ENCODE results near the gene NLRP7.
"Not testable (repeated sequence)": the region's sequence is repeated elsewhere in the genome, so short reads cannot be mapped to it uniquely, and the experiment has no call there.

NLRP7 gene

DNA sequence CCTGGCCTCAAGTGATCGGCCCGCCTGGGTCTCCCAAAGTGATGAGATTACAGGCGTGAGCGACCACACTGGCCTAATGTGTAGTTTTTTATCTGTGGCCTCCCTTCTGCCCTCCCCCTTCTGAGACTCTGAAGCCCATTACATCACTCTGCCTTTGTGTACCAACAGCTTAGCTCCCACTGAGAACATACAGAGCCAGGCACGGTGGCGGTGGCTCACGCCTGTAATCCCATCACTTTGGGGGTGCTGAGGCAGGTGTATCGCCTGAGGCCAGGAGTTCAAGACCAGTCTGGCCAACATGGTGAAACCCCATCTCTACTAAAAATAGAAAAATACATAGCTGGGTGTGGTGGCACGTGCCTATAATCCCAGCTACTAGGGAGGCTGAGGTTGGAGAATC lies 28.8 kb downstream of the NLRP7 start:
- no peak for DNase-seq

DNA sequence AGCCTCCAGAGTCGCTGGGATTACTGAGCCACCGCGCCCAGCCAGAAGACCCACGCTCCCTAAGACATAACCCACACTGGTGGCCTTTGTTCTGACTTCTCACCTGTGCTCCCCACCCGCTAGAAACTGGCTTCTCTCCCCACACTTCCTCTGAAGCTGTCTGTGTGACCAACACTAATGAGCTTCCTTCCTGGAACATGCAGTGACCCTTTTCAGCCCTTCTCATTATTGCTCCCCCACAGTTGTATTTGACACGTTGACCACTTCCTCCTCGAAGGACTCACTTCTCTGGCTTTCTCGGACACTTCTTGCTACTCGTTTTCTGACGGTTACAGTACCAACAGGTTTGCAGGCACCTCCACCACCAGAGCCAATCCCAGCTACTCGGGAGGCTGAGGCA lies 30.5 kb downstream of the NLRP7 start:
- DNase-seq: peak; percentile 42 to 46

DNA sequence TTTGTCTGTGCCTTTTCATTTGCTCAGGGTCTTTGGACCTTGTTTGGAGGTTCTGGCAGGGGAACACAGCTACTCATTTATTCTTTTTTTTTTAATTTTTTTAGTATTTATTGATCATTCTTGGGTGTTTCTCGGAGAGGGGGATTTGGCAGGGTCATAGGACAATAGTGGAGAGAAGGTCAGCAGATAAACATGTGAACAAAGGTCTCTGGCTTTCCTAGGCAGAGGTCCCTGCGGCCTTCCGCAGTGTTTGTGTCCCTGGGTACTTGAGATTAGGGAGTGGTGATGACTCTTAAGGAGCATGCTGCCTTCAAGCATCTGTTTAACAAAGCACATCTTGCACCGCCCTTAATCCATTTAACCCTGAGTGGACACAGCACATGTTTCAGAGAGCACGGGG lies 39.4 kb downstream of the NLRP7 start:
- not testable (repeated sequence) for DNase-seq

DNA sequence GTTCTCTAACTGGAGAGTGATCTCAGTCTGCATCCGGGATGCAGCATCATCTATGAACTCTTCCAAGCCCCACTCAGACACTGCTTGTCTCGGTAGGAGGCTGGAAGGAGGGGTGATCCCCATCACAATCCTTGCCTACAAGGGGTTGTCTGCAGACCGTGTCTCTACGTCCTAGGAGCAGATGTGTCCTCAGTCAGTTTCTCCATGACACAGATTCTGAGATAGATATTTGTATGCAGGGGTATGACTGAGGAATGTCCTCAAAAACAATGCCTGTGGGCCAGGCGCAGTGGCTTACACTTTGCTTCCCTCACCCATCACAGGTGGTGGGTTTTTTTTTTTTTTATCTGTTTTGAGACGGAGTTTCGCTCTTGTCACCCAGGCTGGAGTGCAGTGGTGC lies 40.5 kb downstream of the NLRP7 start:
- DNase-seq: no peak

DNA sequence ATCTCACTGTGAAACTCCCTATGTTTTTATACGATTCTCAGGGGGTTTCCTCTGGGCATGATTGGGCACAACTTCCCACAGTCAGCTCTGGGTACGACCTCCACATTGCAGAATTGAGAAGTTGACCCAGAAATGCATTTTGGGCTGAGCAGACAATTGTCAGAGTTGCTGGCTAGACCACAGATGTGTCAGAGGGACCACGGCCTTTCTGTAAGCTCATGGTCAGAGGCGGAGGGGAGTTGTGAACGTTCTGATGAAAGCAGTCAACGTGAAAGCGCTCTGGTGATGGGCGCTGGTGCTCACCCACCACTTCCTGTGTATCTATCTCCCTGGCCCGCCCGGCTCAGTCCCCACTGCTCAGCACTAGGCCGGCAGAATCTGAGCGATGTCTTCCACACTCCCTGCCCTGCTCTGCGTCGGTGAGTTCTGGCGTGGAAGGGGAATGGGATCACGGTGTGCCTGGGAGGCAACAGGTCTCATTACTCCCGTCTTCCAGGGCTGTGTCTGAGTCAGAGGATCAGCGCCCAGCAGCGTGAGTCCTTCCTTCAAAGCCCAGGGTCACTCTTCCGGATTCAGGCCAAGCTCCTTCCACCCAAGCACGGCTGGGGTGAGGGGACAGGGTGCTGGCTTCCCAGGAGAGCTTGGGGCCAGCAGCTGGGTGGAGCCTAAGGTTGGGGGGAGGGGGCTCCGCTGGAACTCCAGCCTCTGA lies 41.4 kb downstream of the NLRP7 start, which contains the start of gene NCR1:
NCR1 (plus strand) TSS at position 346 of the 709 bp plus-strand sequence; CDS start at position 386, 40 bp downstream.
- no peak for DNase-seq

DNA sequence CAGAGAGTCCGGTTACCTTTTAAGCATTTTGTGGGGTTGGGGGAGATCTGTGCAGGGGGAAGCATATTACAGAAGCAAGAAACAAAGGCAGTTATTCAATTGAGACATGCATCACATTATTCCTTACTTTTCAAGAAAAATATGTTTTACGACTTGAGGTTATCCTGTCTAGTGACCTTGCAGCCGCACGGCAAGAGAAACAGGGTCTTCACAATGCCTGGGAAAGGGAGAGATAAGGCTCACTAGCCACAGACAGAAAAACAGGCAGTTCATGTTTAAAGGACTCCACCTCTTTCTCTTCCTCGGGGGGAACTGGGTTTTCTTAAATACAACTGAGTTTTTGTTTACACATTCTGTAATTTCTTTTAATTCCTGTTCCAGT lies 41.9 kb downstream of the NLRP7 start:
- DNase-seq: no peak

DNA sequence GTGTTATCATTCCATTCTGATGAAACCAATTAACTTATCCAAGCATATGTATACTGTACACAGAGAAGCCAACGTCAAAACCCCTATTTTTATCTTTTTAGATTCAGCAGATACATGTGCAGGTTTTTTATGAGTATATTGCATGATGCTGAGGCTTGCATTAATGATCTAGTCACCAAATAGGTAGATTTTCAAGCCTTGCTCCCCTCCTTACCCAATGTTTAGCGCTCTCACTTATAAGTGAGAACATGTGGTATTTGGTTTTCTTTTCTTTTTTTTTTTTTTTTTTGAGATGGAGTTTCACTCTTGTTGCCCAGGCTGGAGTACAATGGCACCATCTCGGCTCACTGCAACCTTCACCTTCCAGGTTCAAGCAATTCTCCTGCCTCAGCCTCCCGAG lies 43.1 kb downstream of the NLRP7 start:
- DNase-seq: not testable (repeated sequence)

DNA sequence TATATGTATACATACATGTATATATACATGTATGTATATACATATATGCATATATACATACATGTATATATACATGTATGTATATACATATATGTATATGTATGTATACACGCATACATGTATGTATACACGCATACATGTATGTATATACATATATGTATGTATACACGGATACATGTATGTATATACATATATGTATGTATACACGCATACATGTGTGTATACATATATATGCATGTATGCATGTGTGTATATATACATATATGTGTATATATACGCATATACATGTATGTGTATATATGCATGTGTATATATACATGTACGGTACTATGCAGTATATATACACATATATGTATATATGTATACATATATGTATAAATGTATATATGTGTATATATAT lies 44.0 kb downstream of the NLRP7 start:
- no peak for DNase-seq

DNA sequence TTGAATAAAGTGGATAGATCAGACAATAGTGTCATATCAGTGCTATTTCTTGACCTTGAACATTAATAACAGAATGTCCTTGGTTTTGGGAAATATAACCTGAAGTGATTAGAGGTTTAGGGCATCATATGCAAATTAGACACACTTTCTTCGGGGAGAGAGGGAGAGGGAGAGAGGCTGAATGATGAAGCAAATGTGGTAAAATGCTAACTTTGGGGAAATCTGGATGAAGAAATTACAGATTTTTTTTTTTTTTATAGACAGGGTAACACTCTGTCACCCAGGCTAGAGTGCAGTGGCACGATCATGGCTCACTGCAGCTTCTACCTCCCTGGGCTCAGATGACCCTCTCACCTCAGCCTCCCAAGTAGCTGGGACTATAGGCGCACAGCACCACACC lies 45.3 kb downstream of the NLRP7 start:
- DNase-seq: no peak

DNA sequence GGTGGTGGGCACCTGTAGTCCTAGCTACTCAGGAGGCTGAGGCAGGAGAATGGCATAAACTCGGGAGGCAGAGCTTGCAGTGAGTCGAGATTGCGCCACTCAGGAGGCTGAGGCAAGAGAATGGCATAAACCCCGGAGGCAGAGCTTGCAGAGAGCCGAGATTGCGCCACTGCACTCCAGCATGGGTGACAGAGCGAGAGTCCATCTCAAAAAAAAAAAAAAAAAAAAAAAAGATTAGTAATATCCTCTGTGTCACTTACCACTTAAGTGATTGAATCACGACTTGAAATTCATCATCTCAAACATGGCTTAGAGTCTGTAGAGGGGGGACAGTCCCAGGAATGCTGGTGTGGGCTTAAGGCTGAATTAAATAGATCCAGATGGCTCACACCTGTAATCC lies 46.2 kb downstream of the NLRP7 start:
- peak; percentile 30 to 64 for DNase-seq

DNA sequence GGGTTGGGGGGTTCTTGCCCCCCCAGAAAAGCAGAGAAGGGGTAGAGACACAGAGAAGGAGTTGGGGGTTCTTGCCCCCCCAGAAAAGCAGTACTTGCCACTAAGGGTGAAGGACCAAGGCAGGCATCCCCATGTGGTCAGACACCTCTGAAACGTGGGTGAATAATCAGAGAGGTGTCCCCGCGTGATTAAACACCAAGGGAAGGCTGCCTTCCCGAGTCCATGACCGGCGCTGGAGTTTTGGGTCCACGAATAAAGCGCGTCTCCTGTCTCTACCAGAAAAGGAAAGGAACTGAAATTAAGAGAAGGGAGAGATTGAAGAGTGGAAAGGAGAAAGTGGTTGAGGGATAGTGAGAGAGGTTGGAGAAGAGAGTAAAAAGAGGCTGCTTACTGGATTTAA lies 47.7 kb downstream of the NLRP7 start:
- not testable (repeated sequence) for DNase-seq

DNA sequence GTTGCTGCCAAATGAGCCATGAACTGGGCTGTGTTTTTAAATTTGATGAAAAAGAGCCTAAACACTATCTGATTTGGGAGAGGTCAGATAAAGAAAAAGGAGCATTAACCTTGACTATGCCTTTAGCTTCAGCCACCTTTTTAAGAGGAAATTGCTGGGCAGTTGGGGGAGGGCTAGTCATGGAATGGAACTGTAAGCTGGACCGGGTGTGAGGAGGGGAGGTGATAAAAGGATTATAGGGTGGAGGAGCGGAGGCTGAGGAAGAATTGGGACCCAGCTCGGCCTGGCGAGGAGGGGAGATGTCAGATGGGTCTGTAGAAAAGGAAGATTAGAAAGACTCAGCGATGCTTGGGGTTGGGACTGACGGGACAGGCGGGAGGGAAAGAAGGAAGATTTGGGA lies 48.6 kb downstream of the NLRP7 start:
- not testable (repeated sequence) for DNase-seq

DNA sequence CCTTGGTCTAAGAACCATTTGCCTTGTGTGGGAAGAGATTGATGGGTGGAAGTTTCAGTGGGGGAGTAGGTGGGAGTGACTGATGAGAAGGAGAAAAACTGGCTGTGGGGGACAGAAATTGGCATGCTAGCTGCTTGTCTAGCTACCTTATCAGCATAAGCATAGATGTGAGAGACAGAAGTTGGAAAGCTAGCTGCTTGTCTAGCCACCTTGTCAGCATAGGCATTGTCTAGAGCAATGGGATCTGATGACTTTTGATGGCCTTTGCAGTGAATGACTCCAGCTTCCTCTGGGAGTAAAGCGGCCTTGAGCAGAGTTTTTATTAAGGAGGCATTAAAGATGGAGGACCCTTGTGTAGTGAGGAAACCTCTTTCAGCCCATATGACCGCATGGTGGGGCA lies 51.3 kb downstream of the NLRP7 start:
- no peak for DNase-seq

DNA sequence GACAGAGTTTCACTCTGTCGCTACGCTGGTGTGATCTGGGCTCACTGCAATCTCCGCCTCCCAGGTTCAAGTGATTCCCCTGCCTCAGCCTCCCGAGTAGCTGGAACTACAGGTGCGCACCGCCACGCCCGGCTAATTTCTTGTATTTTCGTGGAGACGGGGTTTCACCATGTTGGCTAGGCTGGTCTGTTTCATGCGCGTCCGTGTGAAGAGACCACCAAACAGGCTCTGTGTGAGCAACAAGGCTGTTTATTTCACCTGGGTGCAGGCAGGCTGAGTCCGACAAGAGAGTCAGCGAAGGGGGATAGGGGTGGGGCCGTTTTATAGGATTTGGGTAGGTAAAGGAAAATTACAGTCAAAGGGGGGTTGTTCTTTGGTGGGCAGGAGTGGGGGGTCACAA lies 53.2 kb downstream of the NLRP7 start:
- not testable (repeated sequence) for DNase-seq

DNA sequence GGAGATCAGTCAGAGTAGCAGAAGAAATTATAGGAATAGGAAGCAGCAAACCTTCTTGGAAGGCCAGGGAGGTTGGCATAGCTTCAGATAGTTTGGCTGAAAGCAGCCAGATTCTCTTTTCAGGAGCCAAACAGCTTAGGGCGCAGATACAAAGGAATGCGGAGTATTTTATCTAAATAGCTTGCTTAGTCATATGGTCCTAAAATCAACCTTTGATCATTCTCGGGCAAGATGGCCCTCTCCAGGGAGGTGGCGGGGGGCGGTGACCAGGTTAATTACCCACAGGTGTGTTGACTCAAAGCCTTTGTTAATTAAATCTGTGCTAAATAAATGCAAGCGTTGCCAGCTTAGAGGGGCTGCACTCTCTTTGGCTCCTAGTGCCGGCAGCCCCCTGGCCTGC lies 53.9 kb downstream of the NLRP7 start:
- no peak for DNase-seq

DNA sequence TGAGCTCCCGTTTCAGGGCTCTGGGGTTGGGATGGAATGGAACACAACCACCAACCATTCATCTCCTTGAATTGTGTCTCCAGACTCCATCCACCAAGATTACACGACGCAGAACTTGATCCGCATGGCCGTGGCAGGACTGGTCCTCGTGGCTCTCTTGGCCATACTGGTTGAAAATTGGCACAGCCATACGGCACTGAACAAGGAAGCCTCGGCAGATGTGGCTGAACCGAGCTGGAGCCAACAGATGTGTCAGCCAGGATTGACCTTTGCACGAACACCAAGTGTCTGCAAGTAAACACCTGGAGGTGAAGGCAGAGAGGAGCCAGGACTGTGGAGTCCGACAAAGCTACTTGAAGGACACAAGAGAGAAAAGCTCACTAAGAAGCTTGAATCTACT lies 57.8 kb downstream of the NLRP7 start:
- DNase-seq: no peak

DNA sequence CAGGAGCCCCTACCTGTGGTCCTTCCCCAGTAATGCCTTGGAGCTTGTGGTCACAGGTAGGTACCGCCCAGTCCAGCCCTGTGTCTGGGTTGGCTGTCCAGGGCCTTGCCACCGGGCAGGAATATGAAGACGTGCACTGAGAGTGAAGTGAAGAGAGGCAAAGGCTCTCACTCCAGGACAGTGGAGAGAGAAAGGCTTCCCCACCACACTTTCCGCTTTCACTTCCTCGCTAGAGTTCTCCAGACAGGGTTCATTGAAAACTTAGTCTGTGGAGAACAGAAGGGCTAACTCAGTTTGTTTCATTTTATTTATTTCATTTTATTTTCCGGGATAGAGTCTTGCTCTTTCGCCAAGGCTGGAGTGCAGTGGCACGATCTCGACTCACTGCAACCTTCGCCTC lies 59.1 kb downstream of the NLRP7 start:
- no peak for DNase-seq

DNA sequence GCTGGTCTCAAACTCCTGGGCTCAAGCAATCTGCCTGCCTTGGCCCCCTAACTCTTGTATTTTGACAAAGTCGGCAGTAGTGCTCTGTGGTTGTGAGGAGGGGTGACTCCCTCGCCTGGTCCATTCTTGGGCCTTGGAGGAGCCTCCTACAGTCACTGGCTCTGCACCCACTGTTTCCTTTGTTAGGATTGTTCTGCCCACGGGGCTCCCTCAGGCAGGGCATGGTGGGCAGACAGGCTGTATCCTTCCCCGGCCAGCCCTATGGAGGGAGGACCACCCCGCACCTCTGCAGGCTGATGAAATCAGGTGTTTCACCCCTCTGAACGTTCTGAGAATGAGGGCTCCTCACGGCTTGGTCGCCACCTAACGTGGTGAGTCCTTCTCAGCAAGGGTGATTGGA lies 64.1 kb downstream of the NLRP7 start:
- no peak for DNase-seq

DNA sequence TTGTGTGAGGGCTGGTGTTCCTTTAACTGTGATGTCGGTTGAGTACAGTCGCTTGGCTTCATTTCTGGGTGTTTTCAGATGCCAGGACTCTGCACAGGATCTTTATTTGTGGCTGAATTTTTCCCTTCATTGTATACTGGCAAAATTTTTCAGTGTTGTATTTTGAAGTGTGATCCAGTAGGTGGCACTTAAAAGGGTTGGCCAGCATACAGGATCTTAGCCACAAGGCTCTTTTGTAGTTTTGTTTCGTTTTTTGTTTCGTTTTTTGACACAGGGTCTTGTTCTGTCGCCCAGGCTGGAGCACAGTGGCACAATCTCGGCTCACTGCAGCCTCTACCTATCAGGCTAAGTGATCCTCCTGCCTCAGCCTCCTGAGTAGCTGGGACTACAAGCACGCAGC lies 64.6 kb downstream of the NLRP7 start:
- peak; percentile 26 to 40 for DNase-seq

DNA sequence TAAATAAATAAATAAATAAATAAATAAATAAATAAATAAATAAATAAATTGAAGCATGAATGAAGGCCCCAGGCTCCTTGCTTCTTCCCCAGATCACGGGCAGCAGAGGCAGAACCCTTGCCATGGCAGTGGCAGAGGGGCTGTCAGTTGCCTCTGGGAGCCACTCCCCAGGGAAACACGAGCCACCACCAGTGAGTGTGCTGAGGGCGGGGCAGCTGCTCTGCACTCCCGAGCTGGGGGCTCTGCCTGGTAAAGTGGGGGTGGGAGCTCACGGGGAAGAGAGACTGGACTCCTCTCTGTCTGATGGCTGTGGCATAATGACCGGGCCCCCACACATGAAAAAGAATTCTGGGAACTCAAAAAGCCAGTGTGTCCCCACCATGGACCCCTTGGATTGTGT lies 65.4 kb downstream of the NLRP7 start:
- no peak for DNase-seq

DNA sequence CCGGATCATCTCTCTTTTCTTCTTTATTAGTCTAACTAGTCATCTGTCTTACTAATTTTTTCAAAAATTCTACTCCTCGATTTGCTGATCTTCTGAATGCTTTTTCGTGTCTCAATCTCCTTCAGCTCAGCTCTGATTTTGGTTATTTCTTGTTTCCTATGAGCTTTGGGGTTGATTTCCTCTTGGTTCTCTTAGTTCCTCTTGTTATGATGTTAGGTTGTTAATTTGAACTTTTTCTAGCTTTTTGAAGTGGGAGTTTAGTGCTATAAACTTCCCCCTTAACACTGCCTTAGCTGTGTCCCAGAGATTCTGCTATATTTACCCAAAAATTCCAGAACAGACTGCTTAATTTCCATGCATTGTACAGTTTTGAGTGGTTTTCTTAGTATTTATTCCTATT lies 69.9 kb downstream of the NLRP7 start:
- peak; percentile 33 to 40 for DNase-seq

DNA sequence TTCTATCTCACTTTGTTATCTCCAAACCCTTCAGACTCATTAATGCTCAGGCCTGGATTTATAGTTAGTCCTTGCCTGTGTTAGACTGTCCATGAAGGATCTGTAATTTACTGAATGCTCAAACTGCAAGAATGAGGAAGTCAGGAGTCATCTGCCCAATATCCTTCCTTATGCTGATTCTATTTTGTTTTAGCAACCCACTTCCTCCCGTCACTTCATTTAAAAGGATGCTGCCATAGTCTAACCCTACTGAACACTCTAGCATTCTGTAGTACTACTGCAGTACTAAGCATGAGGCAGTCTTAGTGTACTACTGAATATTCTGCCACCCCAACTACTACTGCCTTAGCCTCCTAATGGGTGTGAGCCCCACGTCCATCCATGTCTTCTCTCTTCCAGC lies 71.8 kb downstream of the NLRP7 start:
- DNase-seq: peak; percentile 92

DNA sequence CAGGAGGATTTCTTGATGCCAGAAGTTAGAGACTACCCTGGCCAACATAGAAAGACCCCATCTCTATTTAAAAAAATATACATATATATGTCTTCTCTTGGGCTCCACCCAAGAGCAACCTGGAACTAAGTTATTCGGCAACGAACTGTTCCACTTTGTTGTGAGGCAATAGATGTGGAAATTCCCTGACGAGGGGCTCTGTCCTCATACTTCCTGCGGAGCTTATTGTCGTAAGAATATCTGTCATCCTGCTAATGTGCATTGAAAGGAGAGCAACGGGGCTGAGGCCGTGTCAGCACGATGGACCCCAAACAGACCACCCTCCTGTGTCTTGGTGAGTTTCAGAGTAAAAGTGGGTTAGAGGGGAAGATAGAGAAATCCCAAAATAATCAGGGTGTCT lies 73.3 kb downstream of the NLRP7 start, which contains the start of gene FCAR:
FCAR (plus strand) TSS at position 246 of the 400 bp plus-strand sequence; CDS start at position 301, 55 bp downstream.
- DNase-seq: no peak
